ENCODE data around the gene MAT2B. TPM values are rescaled to one million over a fixed set of nuclear protein-coding genes. Genes with fewer than 3 reads are reported as not detected.

Gene MAT2B
- total and polyA plus RNA-seq, 9 of the 15 experiments (the other 6 are each of a cell fraction or from before 2014, with no cell fraction given) = 32.0 to 57.7 (median 43.6) TPM

- TF ChIP-seq PRDM10 (IDR thresholded peaks at IDR 0.05; ENCODE audit: partially characterized antibody) (peak; percentile 37), ZNF639 (CRISPR knock-in tag; conservative IDR thresholded peaks at IDR 0.05 in 1 of 2, IDR thresholded peaks at IDR 0.05 in 1 of 2) (peak in 1 of 2 experiments; percentile 69; a peak in 2 of 4 replicates), MEF2D (tag; conservative IDR thresholded peaks at IDR 0.05; ENCODE audit: low read depth) (no peak), DDX20 (tag; IDR thresholded peaks at IDR 0.05; ENCODE audit: low read depth) (no peak), TAL1 (IDR thresholded peaks at IDR 0.05) (no peak), ZNF121 (CRISPR knock-in tag; conservative IDR thresholded peaks at IDR 0.05) (no peak), HCFC1 (IDR thresholded peaks at IDR 0.05; ENCODE audit: low read depth, low read length) (peak; percentile 28), E2F8 (IDR thresholded peaks at IDR 0.05; ENCODE audit: low read depth, partially characterized antibody) (peak; percentile 79), SRF (CRISPR knock-in tag; IDR thresholded peaks at IDR 0.05) (peak in 1 of 2 experiments; percentile 53; a peak in 2 of 4 replicates), MAZ (CRISPR knock-in tag; conservative IDR thresholded peaks at IDR 0.05 in 1 of 2, IDR thresholded peaks at IDR 0.05 in 1 of 2) (peak; percentile 79 to 86), ZNF79 (CRISPR knock-in tag; IDR thresholded peaks at IDR 0.05; ENCODE audit: low read depth) (no peak), NR3C1 (CRISPR knock-in tag; IDR thresholded peaks at IDR 0.05) (no peak), YBX1 (IDR thresholded peaks at IDR 0.05) (no peak), CBX2 (IDR thresholded peaks at IDR 0.05; ENCODE audit: insufficient read depth, low read length, poor library complexity, severe bottlenecking) (no peak), ZNF740 (CRISPR knock-in tag; IDR thresholded peaks at IDR 0.05) (no peak), ZNF740 (tag; IDR thresholded peaks at IDR 0.05) (no peak), FOS (IDR thresholded peaks at IDR 0.05; ENCODE audit: extremely low read depth, insufficient read length) (no peak), ZC3H4 (CRISPR knock-in tag; IDR thresholded peaks at IDR 0.05; ENCODE audit: borderline replicate concordance) (no peak)
These were observed at the start of gene MAT2B (continued) for GRCh38 chr5:163505368-163506094.

Measured in K562 (cell line).